Inflammatory macrophage treated with lipopolysaccharide for 1 hour (primary cell): ENCODE measurements around the gene CSH1.
"Not testable (repeated sequence)": the region's sequence is repeated elsewhere in the genome, so short reads cannot be mapped to it uniquely, and the experiment has no call there.

ENCODE experiments used
- DNase-seq, 2 donors: peaks; one replicate each; pipeline ENCODE4 v3.0.0-alpha.2; 2020 to 2022

The CSH1 gene

DNA sequence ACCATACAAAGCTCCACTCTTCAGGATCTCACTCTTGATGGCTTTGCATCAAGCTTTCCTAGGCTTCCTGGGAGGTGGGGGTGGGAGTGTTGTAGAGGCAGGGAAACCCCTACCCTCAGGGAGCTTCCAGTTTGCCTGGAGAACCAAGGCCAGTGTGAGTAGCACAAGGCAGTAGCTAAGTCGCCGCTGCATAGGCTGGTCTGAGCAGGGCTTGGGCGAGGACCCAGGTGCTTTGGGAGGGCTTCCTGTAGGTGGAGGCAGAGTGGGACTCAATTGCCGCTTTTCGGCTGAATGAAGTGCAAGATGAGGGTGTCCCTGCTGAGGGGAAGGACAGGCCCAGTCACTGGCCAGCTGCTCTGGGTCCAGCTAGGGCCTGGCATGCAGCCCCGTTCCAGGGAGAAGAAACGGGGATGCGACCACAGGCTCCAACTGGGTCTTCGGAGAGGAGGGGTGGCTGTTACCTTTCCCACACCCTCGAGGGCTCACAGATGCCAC, 31.8 kb upstream of the CSH1 start:
- DNase-seq = no peak

DNA sequence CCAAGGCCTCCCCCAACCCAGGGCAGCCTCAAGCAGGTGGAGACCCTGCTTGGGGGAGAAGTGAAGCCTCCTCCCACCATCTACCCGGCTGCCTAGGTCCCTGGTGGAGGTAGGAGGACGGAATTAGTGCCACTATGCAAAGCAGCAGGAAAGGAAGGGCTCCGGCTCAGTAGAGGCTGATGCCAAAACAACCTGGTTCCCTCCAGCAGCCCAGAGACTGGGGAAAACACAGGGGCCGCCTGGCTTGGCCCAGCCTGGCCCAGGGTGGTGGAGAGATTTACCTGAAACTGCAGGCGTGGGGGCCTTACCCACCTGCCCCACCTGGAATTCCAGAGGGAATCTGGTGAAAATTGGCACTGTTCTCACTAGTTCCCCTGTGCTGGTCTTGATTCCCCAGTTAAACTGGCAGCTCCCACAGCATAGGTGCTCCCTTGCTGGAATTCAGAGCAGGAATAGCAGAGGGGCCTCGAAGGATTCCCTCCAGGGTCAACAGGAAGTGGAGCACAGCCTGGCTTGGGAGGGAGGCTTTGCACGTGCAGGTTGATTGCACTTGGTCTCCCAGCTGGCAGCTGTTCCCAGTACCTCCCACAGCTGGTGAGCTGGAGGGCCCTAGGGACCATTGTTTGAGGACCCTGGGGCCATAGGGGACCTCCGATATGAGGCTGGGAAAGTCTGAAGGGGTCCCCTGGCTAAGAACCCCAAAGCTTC, 31.2 kb upstream of the CSH1 start:
- no peak for DNase-seq

DNA sequence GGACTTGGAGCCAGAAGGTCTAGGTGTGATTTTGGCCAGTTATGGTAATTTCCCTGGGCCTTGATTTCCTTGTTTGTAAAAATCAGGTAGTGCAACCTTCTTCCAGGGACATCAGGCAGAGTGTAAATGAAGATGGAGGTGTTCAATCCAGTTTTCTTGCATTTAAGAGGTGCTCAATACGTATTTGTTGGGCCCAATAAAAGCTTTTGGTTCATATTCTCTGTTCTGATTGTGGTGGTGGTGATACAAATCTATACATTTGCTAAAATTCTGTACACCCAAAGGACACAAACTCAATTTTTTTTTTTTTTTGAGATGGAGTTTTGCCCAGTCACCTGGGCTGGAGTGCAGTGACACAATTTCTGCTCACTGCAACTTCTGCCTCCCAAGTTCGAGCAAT, 29.8 kb upstream of the CSH1 start:
- no peak for DNase-seq

GRCh38 chr17:63925615-63926014, 29.2 kb upstream of the CSH1 start:
- no peak for DNase-seq

GRCh38 chr17:63922402-63922801, 26.0 kb upstream of the CSH1 start:
- not testable (repeated sequence) for DNase-seq

DNA sequence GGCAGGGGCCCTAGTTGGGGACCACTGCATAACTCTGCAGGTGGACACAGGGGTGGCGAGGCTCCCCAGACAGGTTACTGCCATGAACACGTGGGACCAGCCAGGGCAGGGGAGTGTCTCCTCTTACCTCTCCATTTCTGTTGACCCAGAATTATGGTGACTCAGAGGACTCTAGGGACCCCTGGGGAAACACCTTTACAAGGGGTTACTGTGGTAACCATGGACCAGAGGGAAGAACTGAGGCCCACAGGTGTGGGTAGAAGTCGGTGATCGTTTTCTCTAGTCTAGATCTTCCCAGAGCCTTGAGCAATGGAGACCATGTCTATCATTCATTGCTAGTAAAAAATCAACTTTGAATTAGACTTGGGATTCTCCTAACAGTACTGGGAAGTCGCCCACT, 24.4 kb upstream of the CSH1 start:
- not testable (repeated sequence) for DNase-seq

DNA sequence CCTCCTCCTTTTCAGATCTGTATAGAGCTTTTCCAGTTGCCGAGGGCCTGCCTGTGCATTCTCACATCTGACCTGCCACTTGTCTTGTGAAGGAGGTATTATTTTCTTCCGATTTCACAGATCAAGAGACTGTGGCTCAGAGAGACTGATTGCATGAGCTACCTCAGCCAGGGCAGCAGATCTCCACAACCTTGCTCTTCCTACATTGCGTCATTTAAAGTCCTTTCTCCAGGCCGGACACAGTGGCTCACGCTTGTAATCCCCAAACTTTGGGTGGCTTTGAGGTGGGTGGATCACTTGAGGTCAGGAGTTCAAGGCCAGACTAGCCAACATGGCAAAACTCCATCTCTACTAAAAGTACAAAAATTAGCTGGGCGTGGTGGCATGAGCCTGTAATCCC, 23.7 kb upstream of the CSH1 start:
- not testable (repeated sequence) for DNase-seq

DNA sequence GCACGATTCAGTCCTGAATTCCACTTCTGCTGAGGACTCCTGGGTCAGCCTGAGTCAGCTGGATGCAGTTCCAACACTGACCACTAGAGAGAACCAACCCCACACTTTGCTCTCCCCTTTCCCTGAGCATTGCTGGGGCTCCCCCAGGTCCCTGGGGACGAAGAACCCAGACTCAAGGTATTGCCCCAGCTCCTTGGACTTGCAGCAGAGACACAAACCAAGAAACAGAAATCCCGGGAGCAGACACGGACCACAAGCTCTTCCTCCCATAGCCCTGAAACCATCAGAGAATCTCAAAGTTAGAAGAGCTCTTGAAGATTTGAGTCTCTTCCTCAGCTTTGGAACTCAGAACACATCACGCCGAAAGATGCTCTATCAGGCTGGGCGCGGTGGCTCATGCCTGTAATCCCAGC, 22.9 kb upstream of the CSH1 start:
- DNase-seq = peak; percentile 24 to 89

DNA sequence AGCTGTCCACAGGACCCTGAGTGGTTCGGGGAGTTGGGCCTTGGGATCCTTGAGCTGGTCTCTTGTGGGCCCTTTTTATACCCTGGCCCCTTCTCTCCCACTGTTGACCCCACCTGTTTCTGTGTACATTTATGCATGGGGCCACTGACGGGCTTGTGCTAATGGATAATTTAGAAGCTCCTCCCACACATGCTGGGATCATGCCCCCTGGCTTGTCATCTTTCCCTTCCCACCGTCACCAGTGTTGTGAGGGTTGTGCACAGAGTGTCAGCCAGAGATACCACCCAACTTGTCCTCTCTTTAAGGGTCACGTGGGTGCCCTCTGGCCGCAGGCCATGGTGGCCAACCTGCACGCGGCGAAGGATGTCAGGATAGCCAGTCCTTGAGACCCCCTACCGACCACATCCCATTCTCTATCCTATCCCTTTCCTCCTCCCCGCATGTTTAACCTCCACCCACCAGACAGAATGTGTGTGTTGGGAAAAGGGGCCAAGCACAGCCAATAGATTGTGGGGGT, 22.5 kb upstream of the CSH1 start, which contains the start of gene GH1:
GH1 (minus strand) TSS at position 51 of the 517 bp plus-strand sequence. CDS start 63 bp downstream, outside the sequence.
- not testable (repeated sequence) for DNase-seq

DNA sequence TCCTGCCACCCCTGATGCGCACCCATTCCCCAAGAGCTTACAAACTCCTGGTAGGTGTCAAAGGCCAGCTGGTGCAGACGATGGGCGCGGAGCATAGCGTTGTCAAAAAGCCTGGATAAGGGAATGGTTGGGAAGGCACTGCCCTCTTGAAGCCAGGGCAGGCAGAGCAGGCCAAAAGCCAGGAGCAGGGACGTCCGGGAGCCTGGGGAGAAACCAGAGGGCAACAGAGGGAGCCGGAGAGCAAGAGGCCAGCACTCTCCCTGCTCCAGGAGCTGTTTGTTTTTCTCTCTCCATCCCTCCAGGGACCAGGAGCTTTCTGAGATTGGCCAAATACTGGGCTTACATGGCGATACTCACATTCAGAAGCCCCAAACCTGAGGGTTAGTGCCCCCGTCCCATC, 21.9 kb upstream of the CSH1 start:
- DNase-seq = no peak

DNA sequence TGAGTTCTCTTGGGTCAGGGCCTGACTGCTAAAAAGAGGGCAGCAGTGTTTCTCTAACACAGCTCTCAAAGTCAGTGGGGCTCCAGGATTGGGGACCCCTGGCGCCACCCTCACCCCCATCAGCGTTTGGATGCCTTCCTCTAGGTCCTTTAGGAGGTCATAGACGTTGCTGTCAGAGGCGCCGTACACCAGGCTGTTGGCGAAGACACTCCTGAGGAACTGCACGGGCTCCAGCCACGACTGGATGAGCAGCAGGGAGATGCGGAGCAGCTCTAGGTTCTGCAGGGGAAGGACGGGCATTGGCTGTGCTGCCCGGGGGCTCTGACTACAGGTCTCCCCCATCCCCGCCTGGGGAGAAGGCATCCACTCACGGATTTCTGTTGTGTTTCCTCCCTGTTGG, 21.3 kb upstream of the CSH1 start:
- DNase-seq = no peak

DNA sequence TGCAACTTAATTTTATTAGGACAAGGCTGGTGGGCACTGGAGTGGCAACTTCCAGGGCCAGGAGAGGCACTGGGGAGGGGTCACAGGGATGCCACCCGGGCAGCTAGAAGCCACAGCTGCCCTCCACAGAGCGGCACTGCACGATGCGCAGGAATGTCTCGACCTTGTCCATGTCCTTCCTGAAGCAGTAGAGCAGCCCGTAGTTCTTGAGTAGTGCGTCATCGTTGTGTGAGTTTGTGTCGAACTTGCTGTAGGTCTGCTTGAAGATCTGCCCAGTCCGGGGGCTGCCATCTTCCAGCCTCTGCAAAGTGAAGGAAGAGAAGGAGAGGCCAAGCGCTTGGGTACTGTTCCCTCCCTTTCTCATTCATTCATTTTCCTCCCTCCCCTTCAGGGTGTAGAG, 20.8 kb upstream of the CSH1 start:
- not testable (repeated sequence) for DNase-seq

DNA sequence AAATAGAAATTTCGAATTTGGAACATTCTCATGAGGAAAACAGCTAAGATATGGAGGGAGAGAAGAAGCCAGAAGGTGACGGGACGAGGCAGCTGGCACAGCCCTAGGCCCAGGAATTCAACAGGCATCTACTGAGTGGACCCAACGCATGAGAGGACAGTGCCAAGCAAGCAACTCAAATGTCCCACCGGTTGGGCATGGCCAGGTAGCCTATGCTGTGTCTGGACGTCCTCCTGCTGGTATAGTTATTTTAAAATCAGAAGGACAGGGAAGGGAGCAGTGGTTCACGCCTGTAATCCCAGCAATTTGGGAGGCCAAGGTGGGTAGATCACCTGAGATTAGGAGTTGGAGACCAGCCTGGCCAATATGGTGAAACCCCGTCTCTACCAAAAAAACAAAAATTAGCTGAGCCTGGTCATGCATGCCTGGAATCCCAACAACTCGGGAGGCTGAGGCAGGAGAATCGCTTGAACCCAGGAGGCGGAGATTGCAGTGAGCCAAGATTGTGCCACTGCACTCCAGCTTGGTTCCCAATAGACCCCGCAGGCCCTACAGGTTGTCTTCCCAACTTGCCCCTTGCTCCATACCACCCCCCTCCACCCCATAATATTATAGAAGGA, 20.3 kb upstream of the CSH1 start:
- DNase-seq = no peak

DNA sequence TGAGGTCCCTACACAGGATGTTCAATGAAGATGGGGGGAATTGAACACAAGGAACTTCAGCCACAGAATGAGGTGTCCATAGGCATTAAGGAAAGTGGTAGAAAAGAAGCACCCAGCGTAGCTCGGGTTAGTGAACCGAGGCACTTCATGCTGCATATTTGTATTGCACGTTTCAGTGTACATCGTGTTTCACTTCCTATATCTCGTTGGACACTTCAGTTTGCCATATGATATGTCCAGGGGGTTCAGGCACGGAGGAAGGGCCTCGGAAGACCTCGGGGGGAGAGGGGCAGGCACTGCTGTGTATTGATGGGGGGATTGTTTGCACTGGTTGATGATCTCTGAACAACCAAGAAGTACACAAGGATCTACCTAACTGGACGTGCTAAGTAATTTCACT, 19.4 kb upstream of the CSH1 start:
- DNase-seq = not testable (repeated sequence)

GRCh38 chr17:63914471-63914870, 18.1 kb upstream of the CSH1 start:
- DNase-seq = no peak

DNA sequence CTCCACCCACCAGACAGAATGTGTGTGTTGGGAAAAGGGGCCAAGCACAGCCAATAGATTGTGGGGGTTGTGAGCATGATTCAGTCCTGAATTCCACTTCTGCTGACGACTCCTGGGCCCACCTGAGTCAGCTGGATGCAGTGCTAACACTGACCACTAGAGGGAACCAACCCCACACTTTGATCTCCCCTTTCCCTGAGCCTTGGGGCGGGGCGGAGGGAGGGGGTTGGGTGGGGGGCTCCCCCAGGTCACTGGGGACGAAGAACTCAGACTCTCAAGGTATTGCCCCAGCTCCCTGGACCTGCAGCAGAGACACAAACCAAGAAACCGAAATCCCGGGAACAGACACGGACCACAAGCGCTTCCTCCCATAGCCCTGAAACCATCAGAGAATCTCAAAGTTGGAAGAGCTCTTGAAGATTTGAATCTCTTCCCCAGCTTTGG, 15.3 kb upstream of the CSH1 start:
- peak in 1 of 2 donors; percentile 58 for DNase-seq

- no peak for DNase-seq
Observed at GRCh38 chr17:63911041-63911635, 14.8 kb upstream of the CSH1 start, which contains the start of gene CSHL1. Gene CSHL1, minus strand, starts transcription at chr17:63911258. Its CDS starts 62 bp downstream, at chr17:63911196.

DNA sequence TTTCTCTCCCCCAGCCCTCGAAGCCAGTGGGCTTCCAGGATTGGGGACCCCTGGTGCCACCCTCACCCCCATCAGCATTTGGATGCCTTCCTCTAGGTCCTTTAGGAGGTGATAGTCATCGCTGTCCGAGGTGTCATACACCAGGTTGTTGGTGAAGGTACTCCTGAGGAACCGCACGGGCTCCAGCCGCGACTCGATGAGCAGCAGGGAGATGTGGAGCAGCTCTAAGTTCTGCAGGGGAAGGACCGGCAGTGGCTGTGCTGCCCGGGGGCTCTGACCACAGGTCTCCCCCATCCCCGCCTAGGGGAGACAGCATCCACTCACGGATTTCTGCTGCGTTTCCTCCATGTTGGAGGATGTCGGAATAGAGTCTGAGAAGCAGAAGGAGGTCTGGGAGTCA, 13.7 kb upstream of the CSH1 start:
- no peak for DNase-seq

- DNase-seq = not testable (repeated sequence)
Observed at GRCh38 chr17:63909586-63909985, 13.2 kb upstream of the CSH1 start.

- not testable (repeated sequence) for DNase-seq
Observed at GRCh38 chr17:63907161-63907778, 10.9 kb upstream of the CSH1 start.

DNA sequence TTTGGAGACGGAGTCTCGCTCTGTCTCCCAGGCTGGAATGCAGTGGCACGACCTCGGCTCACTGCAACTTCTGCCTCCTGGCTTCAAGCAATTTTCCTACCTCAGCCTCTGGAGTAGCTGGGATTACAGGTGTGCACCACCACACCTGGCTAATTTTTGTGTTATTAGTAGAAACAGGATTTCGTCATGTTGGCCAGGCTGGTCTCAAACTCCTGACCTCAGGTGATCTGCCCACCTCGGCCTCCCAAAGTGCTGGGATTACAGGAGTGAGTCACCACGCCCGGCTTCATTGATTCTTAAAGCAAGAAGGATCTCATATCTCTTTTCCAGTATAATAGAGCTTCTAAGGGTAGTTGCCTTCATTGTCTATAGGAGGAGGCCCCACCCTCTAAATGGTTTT, 8.4 kb upstream of the CSH1 start:
- not testable (repeated sequence) for DNase-seq

DNA sequence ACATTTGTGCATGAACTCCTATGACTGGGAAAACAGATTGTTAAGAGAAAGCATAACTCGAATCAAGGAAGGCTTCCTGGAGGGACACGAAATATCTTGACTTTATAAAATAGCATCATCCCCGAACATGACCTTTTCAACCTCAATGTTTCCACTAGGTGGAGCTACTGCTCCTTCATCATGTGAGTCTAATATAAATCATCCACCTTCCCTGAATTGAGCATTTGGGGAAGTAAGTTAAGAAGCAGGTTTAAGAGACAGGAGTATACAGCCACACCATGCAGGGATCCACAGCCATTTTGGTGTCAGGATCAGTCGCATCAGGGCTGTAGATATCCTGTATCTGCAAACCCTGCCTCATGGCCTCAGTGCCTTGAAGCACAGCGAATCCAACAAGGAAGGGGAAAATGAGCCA, 7.4 kb upstream of the CSH1 start:
- DNase-seq = peak; percentile 7 to 21

DNA sequence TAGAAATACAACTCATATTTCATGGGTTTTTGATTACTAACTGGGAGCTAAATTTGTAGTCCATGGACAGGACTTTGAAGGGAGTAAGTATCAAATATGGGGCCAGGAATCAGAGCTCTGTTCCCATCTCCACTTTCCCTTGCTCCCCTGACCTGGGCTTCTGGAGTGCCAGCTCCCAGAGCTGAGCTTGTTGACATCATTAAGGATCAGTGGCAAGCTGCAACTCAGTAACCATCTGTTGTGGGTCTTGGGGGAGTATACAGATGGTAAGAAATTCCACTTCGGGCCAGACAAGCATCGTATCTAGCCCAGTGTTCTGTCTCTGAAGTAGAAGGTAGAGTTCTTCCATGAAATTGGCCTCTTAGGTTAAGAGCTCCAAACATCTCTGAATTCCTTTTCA, 5.6 kb upstream of the CSH1 start:
- not testable (repeated sequence) for DNase-seq
